Frontal cortex (tissue), 4 donors: ENCODE results near the gene MGLL. TPM values are rescaled to one million over a fixed set of nuclear protein-coding genes. Genes with fewer than 3 reads are reported as not detected.
"Not testable (repeated sequence)": the region's sequence is repeated elsewhere in the genome, so short reads cannot be mapped to it uniquely, and the experiment has no call there.

Experiments
- DNase-seq, 2 donors: peaks; one replicate each; pipeline ENCODE4 v3.0.0; 2012; ENCODE audit warnings: low spot score in 2 of 2
- FAIRE-seq: peaks from 2 replicates; lab custom pipeline; 2012; peaks lifted over from hg19 to GRCh38; lab: Jason Lieb, UNC
- total RNA-seq: library from RNA; depleted of rRNA; stranded (reverse); fragments of >200 nt; gene quantifications from one replicate; pipeline ENCODE4 v1.2.3, GENCODE V29; 2014
- donor health status: control.
- donor health status: control.
- donor health status: control.

Gene MGLL
- total RNA-seq, 1 donor from 2014 or later, result 31.4 TPM

GRCh38 chr3:127654993-127655392 lies 167.3 kb downstream of the MGLL start:
- FAIRE-seq, DNase-seq: not testable (repeated sequence)

GRCh38 chr3:127654374-127654773 lies 167.9 kb downstream of the MGLL start:
- FAIRE-seq, result no peak
- no peak for DNase-seq

- peak in 1 of 2 donors; percentile 71 for DNase-seq
- no peak for FAIRE-seq
These were observed 169.9 kb downstream of the MGLL start for GRCh38 chr3:127652246-127652995.

DNA sequence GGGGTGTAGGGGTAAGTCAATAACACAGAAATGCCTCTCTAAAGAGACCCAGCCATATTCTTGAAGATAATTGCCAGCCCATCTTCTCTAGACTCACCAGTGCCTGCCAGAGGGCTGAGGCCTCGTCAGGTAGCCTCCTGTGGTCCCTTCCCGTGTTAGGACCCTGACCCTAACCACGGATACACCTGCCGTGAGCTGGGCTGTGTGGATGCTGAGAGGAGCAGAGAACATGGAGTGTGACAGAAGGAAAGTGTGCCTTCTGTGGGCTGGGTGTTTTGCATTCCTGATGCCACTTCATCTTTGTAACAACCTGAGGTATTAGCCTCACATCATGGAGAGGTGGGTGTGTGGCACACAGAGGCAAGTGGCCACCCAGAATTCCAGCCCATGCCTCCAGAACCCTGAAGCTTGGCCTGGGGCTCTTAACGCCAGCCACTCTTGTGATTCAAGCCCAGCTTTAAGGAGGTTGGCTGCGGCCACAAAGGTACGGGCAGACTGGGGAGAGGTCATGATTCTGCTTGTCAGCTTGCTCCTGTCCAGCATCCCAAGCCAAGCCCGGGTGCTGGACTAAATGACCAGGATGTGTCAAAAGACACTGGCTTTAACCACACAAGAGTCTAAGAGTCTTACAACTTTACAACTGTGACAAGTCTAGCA lies 170.7 kb downstream of the MGLL start:
- FAIRE-seq, result no peak
- no peak for DNase-seq

DNA sequence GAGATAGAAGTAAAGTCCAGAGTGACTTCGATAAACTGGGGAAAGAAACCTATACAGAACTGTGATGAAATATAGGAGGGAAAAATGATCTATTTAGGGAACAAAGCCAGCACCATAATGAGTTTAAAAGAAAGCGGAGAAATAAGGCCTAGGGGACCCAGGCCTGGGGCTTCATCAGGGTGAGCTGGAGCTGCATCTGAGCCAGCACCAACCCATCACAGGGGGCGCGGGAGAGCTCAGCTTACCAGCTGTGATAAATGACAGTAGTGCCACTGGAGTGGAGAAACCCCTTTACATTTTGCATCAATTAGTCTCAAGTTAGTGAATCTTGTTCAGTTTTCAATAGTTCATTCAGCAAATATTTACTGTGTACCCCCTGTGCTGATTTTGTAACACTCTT lies 172.1 kb downstream of the MGLL start:
- FAIRE-seq (no peak), DNase-seq (no peak)

- FAIRE-seq (no peak), DNase-seq (no peak)
These were observed 174.5 kb downstream of the MGLL start for GRCh38 chr3:127647845-127648204.

GRCh38 chr3:127647166-127647844 lies 175.0 kb downstream of the MGLL start:
- FAIRE-seq, result no peak
- DNase-seq, result no peak

GRCh38 chr3:127646501-127647046 lies 175.7 kb downstream of the MGLL start:
- DNase-seq (no peak), FAIRE-seq (no peak)

GRCh38 chr3:127645371-127646015 lies 176.8 kb downstream of the MGLL start:
- no peak for DNase-seq
- FAIRE-seq, result no peak

DNA sequence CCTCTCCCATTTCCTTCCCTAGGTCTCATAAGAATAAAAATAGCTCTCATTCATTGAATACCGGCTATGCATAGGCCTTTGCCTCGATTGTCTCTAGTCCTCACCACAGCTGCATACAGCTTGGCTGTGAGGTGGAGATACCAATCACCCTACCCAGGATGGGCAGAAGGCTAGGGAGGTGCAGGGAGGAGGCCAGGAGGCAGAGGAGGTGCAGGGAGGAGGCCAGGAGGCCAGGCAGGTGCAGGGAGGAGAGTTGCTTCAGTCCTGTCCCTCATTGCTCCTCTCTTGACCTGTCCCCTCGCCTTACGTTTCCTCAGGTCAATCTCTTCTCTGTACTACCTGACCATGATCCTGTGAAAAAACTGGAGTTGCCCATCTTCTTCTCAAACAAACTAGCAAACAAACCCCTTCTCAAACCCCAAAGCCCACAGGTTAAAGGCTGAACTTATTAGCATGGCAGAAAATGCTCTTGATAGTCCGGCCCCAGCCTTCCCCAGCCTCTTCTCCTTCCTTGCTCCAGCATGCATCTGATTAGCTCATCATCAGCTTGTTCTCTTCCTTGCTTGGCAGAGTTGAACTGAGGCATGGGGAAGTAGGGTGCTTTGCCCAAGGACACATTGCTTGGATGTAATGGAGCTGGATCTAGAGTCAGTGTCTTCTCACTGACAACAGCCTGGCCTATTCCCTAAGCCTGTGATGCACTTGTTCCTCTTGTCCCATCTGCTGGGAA lies 177.5 kb downstream of the MGLL start:
- FAIRE-seq, result no peak

DNA sequence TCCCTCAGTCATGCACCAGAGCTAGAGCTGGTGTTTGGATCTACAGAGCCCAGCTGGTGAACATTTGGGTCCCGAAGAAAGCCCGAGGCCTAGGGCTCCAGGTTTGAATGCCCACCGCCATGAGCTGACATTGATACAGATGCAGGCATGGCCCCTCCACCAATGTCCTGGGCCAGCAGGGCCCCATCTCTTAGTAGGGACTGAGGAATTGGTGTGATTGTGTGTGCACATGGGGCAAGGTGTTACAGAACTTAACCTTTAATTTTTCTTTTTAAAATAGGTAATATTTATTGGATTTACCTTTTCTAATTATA lies 182.3 kb downstream of the MGLL start:
- no peak for FAIRE-seq
- no peak for DNase-seq

More for the DNA sequence above, 177.5 kb downstream of the MGLL start:
- DNase-seq, result no peak

DNA sequence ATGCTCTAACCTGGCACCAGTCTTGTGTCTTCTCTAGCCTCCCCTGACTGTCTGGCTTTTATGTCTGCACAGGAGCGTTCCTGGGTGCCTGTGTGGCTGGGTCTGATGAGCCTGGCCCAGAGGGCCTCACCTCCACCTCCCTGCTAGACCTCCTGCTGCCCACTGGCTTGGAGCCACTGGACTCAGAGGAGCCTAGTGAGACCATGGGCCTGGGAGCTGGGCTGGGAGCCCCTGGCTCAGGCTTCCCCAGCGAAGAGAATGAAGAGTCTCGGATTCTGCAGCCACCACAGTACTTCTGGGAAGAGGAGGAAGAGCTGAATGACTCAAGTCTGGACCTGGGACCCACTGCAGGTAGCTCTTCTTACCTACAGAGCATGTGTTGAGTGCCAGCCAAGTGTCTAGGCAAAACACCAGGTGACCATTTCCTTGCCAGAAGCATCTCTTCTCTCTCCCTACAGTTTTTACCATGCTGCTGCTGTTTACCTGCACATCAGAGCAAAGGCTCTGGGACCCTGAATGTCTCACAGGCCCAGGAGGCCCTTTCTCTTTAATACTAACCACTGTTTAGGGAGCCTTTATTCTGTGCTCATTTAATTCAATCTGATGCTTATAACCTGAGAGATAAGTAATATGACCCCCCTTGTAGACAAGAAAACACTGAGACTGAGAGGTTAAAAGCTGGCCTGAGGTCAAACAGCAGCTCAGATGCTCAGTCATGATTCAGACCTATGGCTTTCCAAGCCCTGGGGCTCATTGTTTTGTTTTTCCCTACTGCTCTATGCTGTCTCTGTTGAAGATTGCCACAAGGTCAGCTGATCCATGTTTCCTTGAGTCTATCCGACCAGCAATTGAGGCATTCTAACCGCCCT lies 182.9 kb downstream of the MGLL start:
- DNase-seq (no peak), FAIRE-seq (no peak)

Other genes starting within 250 kb of the MGLL start
- 17.1 TPM for gene TPRA1, start 231.8 kb downstream of the MGLL start, total RNA-seq
- 17.1 TPM for gene MCM2, start 224.1 kb downstream of the MGLL start, total RNA-seq
- 182 TPM for gene PODXL2, start 193.3 kb downstream of the MGLL start, total RNA-seq
- gene ABTB1, start 149.6 kb downstream of the MGLL start, total RNA-seq, result 6.5 TPM
- gene KBTBD12, start 92.7 kb upstream of the MGLL start, total RNA-seq, result 0.82 TPM
- gene SEC61A1, start 229.9 kb upstream of the MGLL start, total RNA-seq, result 73.0 TPM